IPS-NIHi7 (cell line): Measurements from ENCODE around the gene CXCL14.
A peak's percentile ranks its signal among the peaks of the same experiment; 100 is the strongest.

ENCODE experiments used
- DNase-seq: peaks from one replicate; pipeline ENCODE4 v3.0.0; 2012; ENCODE audit warnings: mixed read lengths; ENCODE audit errors: extremely low spot score

CXCL14 gene

GRCh38 chr5:135596788-135597187 is 18.0 kb upstream of the CXCL14 start:
- DNase-seq, result no peak

- no peak for DNase-seq
These were observed 17.5 kb upstream of the CXCL14 start for GRCh38 chr5:135596157-135596763.

- DNase-seq, result no peak
These were observed 15.7 kb upstream of the CXCL14 start for GRCh38 chr5:135594416-135594960.

GRCh38 chr5:135593886-135594285 is 15.1 kb upstream of the CXCL14 start:
- no peak for DNase-seq

GRCh38 chr5:135593141-135593540 is 14.3 kb upstream of the CXCL14 start:
- no peak for DNase-seq

- DNase-seq, result no peak
These were observed 13.7 kb upstream of the CXCL14 start for GRCh38 chr5:135592312-135593045.

- no peak for DNase-seq
These were observed 12.5 kb upstream of the CXCL14 start for GRCh38 chr5:135591277-135591676.

GRCh38 chr5:135589152-135589551 is 10.4 kb upstream of the CXCL14 start:
- DNase-seq, result no peak

GRCh38 chr5:135587721-135588663 is 9.2 kb upstream of the CXCL14 start:
- no peak for DNase-seq

- DNase-seq, result no peak
These were observed 6.1 kb upstream of the CXCL14 start for GRCh38 chr5:135584918-135585317.

GRCh38 chr5:135584276-135584675 is 5.5 kb upstream of the CXCL14 start:
- no peak for DNase-seq

GRCh38 chr5:135582099-135582781 is 3.4 kb upstream of the CXCL14 start:
- DNase-seq, result no peak

- no peak for DNase-seq
These were observed 496 bp downstream of the CXCL14 start for GRCh38 chr5:135578305-135578684.

GRCh38 chr5:135577421-135577820 is 1.4 kb downstream of the CXCL14 start:
- no peak for DNase-seq

GRCh38 chr5:135576075-135576599 is 2.7 kb downstream of the CXCL14 start:
- DNase-seq, result peak; percentile 33

GRCh38 chr5:135574493-135574892 is 4.3 kb downstream of the CXCL14 start:
- DNase-seq, result no peak

- DNase-seq, result no peak
These were observed 6.9 kb downstream of the CXCL14 start for GRCh38 chr5:135571902-135572301.

GRCh38 chr5:135571066-135571609 is 7.7 kb downstream of the CXCL14 start:
- no peak for DNase-seq

- DNase-seq, result no peak
These were observed 8.4 kb downstream of the CXCL14 start for GRCh38 chr5:135570453-135570764.

GRCh38 chr5:135569755-135570452 is 8.9 kb downstream of the CXCL14 start:
- DNase-seq, result peak; percentile 74

- DNase-seq, result no peak
These were observed 9.8 kb downstream of the CXCL14 start for GRCh38 chr5:135568923-135569360.
